IMR-90 (cell line): ENCODE results near the gene ESRRB.

Experiments
- BHLHE40 ChIP-seq: fragments of 150-350 bp; IDR thresholded peaks from 2 replicates; pipeline ENCODE4 v1.6.1; 2016; ENCODE audit warnings: mild to moderate bottlenecking, low read depth, low read length
- CEBPB ChIP-seq: IDR thresholded peaks from 2 replicates; pipeline ENCODE4 v1.6.1; 2012; ENCODE audit warnings: low read depth, low read length, improper control_type of control experiment
- CTCF ChIP-seq: conservative IDR thresholded peaks from 2 replicates; pipeline ENCODE4 v1.5.1; 2012; ENCODE audit warnings: mild to moderate bottlenecking, low read depth, low read length, improper control_type of control experiment
- ELK1 ChIP-seq: fragments of 150-350 bp; IDR thresholded peaks from 2 replicates; pipeline ENCODE4 v1.6.1; 2016; ENCODE audit warnings: low read depth, mild to moderate bottlenecking, low read length, moderate library complexity, borderline replicate concordance
- FOS ChIP-seq: fragments of 150-350 bp; IDR thresholded peaks from 2 replicates; pipeline ENCODE4 v1.6.1; 2016; ENCODE audit warnings: low read depth, low read length
- MAFK ChIP-seq: IDR thresholded peaks from 2 replicates; pipeline ENCODE4 v1.6.1; 2012; ENCODE audit warnings: low read depth, low read length, improper control_type of control experiment
- MAZ ChIP-seq: IDR thresholded peaks from 2 replicates; pipeline ENCODE4 v1.6.1; 2012; ENCODE audit warnings: low read depth, mild to moderate bottlenecking, low read length, improper control_type of control experiment, moderate library complexity, borderline replicate concordance
- MXI1 ChIP-seq: IDR thresholded peaks from 2 replicates; pipeline ENCODE4 v1.6.1; 2012; ENCODE audit warnings: low read depth, mild to moderate bottlenecking, low read length, moderate library complexity, borderline replicate concordance
- NFE2L2 ChIP-seq: fragments of 150-350 bp; IDR thresholded peaks from 2 replicates; pipeline ENCODE4 v1.6.1; 2016; ENCODE audit warnings: low read depth, mild to moderate bottlenecking, low read length
- POLR2A ChIP-seq: IDR thresholded peaks from 2 replicates; pipeline ENCODE4 v1.6.1; 2012; ENCODE audit warnings: mild to moderate bottlenecking, low read depth, low read length
- RAD21 ChIP-seq: IDR thresholded peaks from 2 replicates; pipeline ENCODE4 v1.6.1; 2012; ENCODE audit warnings: low read length, improper control_type of control experiment
- RCOR1 ChIP-seq: IDR thresholded peaks from 2 replicates; pipeline ENCODE4 v1.6.1; 2012; ENCODE audit warnings: mild to moderate bottlenecking, low read length, improper control_type of control experiment; ENCODE audit not compliant: insufficient replicate concordance
- RFX5 ChIP-seq: IDR thresholded peaks from 2 replicates; pipeline ENCODE4 v1.8.0; 2012; ENCODE audit warnings: low read depth, mild to moderate bottlenecking, low read length, moderate library complexity
- SMC3 ChIP-seq: fragments of 150-350 bp; IDR thresholded peaks from 2 replicates; pipeline ENCODE4 v1.6.1; 2016; ENCODE audit warnings: low read depth, mild to moderate bottlenecking, antibody characterized with exemption, low read length, moderate library complexity

GRCh38 chr14:76371066-76371465, 4.9 kb upstream of the ESRRB start:
- TF ChIP-seq CTCF: no peak
- no peak for TF ChIP-seq RFX5
- no peak for TF ChIP-seq POLR2A
- no peak for TF ChIP-seq NFE2L2
- TF ChIP-seq CEBPB: no peak
- TF ChIP-seq MAZ: no peak
- no peak for TF ChIP-seq MAFK
- TF ChIP-seq FOS: no peak
- TF ChIP-seq MXI1: no peak
- TF ChIP-seq RCOR1: no peak
- no peak for TF ChIP-seq SMC3
- TF ChIP-seq ELK1: no peak
- no peak for TF ChIP-seq RAD21
- no peak for TF ChIP-seq BHLHE40
